NCI-H526 treated with DMSO at 0.1 percent for 48 hours (cell line): ENCODE measurements around the gene ARSK.

Experiments used
- DNase-seq: peaks from one replicate; lab custom pipeline; 2025; lab: John Stamatoyannopoulos, UW

Gene ARSK, protein sequence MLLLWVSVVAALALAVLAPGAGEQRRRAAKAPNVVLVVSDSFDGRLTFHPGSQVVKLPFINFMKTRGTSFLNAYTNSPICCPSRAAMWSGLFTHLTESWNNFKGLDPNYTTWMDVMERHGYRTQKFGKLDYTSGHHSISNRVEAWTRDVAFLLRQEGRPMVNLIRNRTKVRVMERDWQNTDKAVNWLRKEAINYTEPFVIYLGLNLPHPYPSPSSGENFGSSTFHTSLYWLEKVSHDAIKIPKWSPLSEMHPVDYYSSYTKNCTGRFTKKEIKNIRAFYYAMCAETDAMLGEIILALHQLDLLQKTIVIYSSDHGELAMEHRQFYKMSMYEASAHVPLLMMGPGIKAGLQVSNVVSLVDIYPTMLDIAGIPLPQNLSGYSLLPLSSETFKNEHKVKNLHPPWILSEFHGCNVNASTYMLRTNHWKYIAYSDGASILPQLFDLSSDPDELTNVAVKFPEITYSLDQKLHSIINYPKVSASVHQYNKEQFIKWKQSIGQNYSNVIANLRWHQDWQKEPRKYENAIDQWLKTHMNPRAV

GRCh38 chr5:95554647-95555548 is at the start of gene ARSK, which contains the start of gene SKIC3:
Gene ARSK, plus strand, starts transcription at chr5:95555101. Its CDS starts 178 bp downstream, at chr5:95555279.
Gene SKIC3, minus strand, starts transcription at chr5:95554977. Its CDS starts 7,827 bp downstream, at chr5:95547150.
- DNase-seq = peak; percentile 94

GRCh38 chr5:95508550-95508949 is 46.4 kb upstream of the ARSK start:
- no peak for DNase-seq

- DNase-seq = no peak
These were observed 43.3 kb upstream of the ARSK start for GRCh38 chr5:95511606-95512005.

DNA sequence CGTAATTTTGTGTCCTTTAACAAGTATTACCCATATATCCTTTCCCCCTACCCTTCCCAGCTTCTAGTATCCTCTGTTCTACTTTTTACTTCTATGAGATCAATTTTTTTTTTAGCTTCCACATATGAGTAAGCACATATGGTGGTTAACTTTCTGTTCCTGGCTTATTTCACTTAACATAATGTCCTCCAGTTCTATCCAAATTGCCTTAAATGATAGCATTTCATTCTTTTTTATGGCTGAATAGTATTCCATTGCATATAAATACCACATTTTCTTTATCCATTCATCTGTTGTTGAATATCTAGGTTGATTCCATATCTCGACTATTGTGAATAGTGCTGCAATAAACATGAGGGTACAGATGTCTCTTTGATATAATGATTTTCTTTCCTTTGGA is 36.5 kb upstream of the ARSK start:
- DNase-seq = no peak

DNA sequence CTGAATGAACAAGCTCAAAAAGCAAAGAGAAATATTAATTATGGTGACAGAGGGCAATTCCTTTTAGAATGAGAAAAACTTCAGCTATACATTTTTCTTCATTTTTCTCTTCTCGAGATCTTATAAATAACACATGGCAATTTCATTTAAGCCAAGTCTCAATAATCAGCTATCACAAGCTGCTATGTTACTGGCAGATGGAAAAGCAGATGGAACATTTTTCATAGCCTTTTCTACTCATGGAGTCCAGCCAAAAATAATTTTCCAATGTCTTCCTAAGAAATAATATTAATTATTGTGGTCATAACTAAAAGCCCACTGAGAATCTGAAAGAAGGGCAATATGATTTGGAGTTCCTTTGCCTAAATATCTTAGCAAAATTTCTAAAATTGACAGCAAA is 35.8 kb upstream of the ARSK start:
- no peak for DNase-seq

DNA sequence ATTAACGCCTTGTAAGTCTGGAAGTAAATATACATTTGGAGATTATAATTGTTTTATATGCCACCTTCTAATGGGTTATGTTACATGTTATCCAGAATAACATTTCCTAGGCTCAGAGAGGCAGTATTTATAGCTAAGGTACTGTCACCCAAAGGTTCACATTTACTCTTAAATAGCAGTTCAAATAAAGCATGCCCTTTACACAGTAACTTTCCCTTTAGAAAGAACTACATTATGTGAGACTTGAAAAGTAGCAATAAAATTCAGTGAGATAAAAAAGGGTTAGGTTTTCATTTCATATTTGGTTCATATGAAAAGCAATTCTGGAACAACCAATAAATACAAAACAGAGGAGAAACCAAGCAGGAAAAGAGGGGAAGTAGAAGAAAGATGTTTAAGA is 35.2 kb upstream of the ARSK start:
- no peak for DNase-seq

DNA sequence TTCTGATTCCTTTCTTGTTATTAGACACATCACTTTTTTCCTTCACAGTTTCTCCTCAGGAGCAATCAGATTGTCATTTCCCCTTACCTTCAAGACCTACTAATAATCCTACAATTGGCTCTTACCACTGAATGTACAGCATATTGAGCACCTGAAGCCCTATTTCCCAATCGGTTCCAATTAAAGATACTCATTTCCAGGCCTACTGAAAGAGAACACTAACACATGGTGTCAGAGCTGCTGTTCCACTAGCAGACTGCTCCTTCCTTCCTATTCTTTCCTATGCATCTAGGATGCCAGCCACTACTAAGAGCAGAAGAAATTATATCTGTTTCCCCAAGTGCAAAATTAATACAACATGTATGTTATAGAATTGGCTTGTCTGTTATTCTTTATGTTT is 34.7 kb upstream of the ARSK start:
- DNase-seq = no peak

DNA sequence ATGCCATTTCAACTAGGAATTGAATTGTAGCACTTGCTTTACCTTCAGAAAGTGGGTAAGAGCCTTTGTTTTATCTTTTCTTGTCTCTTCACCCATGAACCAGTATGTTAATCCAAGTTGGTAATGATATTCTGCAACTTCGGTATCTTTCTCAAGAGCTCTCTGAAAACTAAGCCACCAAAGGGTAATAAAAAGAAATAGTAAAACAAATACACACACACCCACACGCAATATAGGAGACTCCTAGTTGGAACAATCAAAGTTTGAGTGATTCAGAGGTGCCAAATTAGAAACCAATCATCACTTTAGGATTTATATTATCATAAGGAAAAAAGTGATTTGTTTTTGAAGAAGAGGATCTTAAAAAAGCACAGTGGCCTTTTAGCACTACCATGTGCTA is 30.5 kb upstream of the ARSK start:
- no peak for DNase-seq

GRCh38 chr5:95526871-95527270 is 28.0 kb upstream of the ARSK start:
- DNase-seq = no peak

DNA sequence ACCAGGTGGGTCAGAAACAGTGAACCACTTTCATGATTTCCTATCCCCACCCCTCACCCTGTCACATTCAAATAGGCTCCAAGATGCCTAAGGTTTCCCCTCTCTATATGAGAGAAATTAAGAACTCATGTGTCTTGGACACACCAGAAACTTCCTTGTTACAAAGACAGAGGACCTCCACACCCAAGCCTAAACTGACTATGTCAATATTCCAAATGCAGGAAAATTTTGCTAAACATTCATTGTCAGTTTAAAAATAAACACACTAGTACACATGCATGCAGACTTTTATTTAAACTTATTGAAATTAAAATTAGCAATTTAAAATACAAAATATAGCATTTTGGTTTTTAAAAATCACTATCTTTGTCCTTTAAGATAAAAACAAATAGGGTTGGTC is 26.3 kb upstream of the ARSK start:
- DNase-seq = no peak

GRCh38 chr5:95530416-95530815 is 24.5 kb upstream of the ARSK start:
- no peak for DNase-seq

GRCh38 chr5:95531491-95531890 is 23.4 kb upstream of the ARSK start:
- DNase-seq = no peak

GRCh38 chr5:95532415-95532814 is 22.5 kb upstream of the ARSK start:
- no peak for DNase-seq

DNA sequence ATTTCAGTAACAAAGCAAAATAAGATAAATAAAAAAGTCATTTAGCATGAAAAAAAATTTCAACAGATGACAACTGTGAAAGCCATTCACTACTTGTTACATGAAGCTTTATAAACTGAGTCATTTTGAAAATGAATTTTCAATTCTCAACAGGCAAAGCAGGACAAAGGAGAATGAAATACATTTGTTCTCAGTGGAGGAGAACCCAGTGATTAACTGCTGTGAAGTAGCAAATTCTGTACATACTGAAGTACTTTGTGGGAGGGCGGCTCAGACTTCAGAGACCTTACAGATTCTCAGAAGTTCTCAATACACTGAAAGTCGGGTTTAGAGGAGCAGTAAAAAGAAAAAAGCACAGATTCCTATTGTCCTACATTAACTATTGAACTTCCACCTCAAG is 21.8 kb upstream of the ARSK start:
- no peak for DNase-seq

GRCh38 chr5:95533761-95534160 is 21.1 kb upstream of the ARSK start:
- DNase-seq = no peak

DNA sequence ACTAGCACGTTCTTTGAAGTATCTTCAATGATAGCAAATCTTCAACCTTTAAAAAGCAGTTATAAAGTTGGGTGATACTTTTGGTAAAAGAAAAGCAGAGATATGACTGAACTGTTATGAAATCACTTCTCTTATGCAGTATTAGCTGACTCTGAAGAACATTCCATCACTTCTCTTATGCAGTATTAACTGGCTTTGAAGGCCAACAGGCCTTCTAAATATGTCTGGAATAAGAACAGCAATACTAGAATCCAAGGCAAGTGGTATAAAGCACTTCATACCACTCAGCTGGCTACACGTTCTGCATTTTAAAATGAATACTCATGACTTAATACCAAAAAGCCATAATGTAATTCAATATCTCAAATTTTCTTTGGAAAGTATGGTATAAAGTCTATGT is 17.4 kb upstream of the ARSK start:
- no peak for DNase-seq

GRCh38 chr5:95543017-95543705 is 11.7 kb upstream of the ARSK start:
- DNase-seq = no peak

DNA sequence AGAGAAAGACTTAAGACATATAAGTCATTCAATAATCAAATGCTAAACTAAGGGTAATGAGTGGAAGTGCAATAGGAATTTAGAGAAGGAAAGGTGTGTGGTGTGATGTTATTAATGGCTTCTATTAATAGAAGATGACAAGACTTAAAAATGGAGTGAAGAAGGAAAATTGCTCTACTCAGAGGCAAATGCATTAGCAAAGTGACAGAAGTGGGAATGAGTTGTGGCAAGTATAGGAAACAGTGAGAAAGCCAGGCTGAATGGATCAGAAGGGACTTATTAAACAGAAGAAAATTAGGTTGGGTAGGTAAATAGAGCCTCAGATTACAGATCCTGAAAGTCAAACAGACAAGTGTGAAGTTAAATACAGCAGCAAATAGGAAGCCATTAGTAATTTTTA is 5.9 kb upstream of the ARSK start:
- DNase-seq = no peak

GRCh38 chr5:95554331-95554646 is 612 bp upstream of the ARSK start:
- no peak for DNase-seq

DNA sequence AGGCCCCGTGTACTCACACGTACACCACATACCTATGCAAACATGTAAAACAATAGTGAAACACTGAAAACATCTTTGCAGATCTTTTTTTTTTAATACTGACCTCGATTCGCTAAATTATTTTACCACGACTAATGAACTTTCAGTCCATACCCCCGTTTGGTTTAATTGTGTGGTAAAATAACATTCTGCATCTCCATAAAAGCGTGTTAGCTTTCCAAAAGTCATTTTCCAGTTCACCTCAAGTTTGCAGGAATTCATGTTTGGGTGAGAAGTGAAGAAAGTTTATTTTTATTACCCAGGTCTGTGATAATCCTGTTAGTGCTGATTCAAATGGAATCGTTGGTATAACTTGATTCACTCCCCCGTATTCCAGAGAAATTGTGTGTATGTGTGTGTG is 652 bp downstream of the ARSK start:
- DNase-seq = no peak

DNA sequence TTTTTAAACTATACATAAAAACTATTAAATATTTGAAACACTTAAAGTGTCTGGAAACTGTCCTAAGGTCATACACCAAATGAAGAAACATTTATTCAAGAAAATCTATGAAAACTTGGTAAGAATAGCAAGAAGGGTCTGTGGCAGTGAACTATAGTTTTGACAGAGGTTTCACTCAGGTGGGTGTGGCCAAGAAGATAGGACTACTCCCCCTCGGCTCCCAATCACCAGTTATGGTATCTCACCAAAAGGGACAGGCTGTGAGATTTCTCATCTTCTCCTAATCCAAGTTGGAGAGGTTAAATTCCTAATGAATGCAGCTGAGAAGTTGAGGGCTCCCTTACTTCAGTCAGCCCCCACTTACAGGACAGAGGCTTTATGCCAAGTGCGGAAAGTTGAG is 2.9 kb downstream of the ARSK start:
- no peak for DNase-seq

- DNase-seq = no peak
These were observed 7.4 kb downstream of the ARSK start for GRCh38 chr5:95562282-95562681.
